GM19455 (cell line): Measurements from ENCODE around the gene CERS3.

Experiments
- ATAC-seq: cut with Tn5 transposase; IDR thresholded peaks from one replicate; pipeline ENCODE4 v1.9.1; 2021; ENCODE audit not compliant: unreplicated experiment

Gene CERS3

DNA sequence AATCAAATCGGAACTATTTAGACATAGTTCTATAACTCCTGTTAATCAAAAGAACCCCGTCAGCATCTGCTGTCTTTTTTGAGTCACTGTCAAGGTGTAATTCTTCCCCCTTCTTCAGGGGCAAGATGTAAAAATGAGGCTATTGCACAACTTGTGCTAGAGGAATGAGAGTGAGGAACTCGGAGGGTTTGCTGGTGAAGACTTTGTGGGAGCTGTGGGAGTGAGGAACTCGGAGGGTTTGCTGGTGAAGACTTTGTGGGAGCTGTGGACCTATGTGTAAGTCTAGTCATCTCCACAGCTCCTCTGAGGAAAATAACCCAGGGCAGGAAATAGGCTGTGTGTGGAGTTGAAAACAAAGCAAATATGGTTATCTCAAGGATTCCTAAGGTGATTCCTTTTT, 2.5 kb upstream of the CERS3 start:
- no peak for ATAC-seq

- no peak for ATAC-seq
Measured at GRCh38 chr15:100529556-100529955, 806 bp upstream of the CERS3 start.

DNA sequence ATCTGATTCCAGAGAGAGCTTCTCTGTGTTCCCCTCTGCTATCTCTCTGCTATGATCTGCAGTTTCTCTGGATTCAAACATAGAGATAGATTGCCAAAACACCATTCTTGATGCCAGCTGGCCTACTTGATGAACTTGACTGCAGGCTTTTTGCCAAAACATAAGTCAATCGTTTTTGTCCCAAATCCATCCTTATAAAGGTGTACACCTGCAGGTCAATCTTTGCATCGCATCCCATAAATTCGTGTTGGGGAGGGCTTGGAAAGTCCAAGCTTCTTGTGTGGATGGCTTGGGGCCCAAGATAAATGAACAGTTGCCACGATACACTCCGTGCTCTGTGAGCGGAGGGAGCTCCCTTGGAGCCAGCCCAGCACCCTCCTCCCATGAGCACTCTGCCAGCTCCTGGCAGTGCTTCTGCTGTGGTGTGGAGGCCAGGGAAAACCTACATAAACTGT, 2.7 kb downstream of the CERS3 start:
- no peak for ATAC-seq

DNA sequence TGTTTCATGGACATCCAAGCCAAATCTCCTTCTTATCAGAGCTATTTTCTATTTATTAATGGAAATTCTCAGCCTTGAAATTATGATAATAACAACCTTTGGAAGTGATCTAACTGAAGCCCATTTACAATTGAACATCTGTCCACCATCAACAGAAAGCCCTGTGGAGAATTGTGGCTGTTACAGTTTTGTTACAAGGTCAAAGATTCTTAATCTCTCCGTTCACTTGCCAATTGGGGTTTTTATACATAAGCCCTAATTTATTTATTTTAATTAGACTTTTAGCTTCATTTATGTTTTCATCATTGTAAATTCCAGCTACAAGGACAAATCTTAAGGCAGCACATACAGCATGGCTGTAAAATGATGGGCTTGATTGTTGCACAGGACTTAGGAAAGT, 3.3 kb downstream of the CERS3 start:
- no peak for ATAC-seq

DNA sequence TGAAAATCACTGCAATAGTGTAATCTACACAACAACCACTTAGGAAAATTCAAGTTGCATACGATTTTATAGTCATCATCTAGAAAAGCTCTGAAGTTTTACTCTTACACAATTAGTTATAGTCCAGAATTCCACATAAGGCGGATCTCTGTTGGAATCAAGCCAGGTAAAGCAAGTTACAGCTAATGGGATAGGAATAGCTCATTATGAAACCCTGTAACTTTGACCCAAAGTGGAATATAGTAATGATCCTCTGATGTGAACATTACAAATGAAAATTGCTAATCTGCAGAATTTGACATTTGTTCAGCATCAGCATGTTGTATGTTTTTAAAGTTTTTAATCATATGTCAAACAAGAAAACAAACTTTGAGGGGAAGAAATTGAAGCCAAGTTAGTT, 4.4 kb downstream of the CERS3 start:
- no peak for ATAC-seq

GRCh38 chr15:100521907-100522306, 6.8 kb downstream of the CERS3 start:
- ATAC-seq: no peak

- ATAC-seq: no peak
Measured at GRCh38 chr15:100520132-100520921, 8.4 kb downstream of the CERS3 start.

GRCh38 chr15:100517846-100518245, 10.9 kb downstream of the CERS3 start:
- ATAC-seq: no peak

DNA sequence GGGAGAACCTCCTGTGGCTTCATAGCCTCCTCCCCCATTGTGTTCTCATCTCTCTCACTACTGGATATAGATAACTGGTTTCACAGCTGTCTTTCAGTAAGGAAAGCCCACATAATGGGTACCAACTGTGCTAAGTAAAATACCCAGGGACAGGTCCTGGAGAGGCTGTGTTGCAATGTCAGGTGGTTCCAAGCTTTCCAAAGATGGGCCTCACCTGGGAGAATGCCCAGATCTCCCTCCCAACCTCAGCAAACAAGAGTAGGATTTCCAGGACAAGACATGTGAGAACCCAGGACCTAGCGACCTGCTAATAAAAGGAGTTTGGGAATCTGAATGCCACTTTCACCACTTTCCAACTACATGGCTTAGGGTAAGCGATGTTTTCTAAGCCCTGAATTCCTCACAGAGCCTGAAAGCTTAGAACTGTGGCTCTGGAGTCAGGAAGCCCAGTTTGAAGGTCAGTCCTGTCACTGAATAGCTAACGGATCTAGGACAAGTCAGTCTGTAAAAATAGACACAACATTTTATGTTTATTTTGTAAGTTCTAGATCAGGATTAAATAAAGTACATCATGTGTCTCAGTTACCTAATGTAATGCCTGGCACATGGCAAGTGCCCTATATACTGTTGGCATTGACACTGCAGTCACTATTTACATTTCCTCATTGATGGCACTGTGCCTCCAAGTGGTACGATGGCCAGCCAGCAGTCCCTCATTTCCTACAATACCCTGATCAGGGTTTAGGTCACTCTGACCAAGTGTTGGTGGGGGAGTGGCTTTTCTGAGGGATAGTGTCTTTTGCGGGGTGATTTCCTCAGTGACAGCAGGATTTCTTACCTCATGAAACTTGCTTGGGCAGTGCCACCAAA, 11.9 kb downstream of the CERS3 start:
- no peak for ATAC-seq

DNA sequence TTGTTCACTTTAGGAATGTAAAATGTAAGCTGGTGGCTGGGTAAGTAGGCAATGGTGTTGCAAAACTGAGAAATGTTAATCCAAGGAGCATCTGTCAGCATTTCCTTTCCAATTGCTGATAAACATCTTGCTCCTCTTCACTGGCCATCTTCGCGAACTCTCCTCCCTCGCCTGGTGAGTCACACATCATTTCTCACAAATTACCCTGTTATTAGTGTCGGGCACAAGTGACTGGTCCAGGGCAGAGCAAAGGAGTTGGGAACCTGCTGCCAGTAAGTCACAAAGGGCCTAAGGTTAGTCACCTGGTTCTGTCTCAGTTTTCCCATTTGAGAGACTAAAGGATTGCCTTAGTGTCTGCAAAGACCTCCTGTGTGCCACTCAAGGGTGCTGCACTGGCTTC, 13.0 kb downstream of the CERS3 start:
- no peak for ATAC-seq

GRCh38 chr15:100508641-100509300, 20.0 kb downstream of the CERS3 start:
- ATAC-seq: no peak

DNA sequence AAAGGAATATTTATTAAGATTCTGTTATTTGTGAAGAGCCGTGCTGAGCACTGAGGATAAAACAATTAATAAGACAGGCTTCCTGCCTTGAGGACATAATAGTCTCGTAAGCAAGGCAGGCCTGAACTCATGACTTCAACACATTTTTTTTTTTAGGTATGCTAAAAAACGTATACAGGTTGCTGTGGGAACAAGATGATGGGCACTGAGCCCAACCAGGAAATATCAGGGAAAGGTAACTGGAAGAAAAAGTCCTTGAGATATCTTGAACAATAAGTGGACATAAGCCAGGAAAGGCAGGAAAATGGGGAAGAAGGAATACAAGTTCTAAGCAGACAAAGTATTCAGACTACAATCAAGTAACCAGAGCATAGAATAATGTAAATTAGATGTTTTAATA, 26.1 kb downstream of the CERS3 start:
- ATAC-seq: no peak

GRCh38 chr15:100501117-100501516, 27.6 kb downstream of the CERS3 start:
- no peak for ATAC-seq

- ATAC-seq: no peak
Measured at GRCh38 chr15:100500226-100500990, 28.3 kb downstream of the CERS3 start.

- no peak for ATAC-seq
Measured at GRCh38 chr15:100495861-100496260, 32.9 kb downstream of the CERS3 start.

DNA sequence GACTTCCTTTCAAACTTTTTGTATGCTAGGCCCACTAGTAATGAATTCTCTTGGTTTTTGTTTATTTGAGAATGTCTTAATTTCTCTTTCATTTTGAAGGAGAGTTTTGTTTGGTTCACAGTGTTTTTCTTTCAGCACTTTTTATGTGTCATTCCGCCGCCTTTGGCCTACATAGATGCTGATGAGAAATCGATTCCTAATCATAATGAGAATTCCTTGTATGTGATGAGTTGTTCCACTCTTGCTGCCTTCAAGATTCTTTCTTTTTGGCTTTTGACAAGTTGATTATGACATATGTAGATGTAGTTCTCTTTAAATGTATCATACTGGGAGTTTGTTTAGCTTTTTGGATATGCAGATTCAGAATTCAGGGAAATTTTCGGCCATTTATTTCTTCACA, 35.5 kb downstream of the CERS3 start:
- no peak for ATAC-seq

- ATAC-seq: no peak
Measured at GRCh38 chr15:100484443-100484842, 44.3 kb downstream of the CERS3 start.

- ATAC-seq: no peak
Measured at GRCh38 chr15:100483370-100483769, 45.4 kb downstream of the CERS3 start.

DNA sequence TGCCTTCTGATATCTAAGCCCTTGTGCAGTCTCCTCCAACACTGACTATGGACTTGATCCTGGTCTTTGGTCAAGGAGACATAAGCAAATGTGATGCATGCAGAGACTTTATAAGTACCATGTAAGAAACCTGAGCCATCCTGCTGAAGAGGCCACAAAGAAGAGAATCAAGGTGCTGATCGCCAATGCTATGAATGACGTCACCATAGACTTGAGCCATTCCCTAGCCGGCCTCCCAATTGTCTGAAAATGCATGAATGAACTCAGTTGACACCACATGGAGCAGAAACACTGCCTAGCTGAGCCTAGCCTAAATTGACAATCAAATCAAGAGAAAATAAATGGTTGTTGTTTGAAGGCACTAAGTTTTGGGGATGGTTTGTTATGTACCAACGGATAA, 51.9 kb downstream of the CERS3 start:
- no peak for ATAC-seq

DNA sequence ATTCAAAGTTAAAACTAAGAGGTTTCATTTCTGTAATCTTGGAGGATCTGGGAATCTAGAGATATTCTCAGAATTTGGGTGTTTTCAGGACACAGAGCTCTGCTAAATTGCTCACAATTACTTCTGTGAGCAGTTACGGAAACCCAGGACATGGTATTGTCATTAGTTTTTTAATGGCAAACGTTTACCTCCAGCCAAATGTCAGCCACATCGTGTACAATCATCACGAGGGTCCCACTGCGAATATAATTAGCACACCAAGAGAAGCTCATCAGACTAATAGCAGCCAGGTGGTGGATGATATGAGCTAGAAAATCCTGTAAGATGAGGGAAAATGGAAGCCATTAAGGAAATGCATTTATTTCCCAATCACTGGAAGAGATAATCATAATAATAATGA, 56.0 kb downstream of the CERS3 start:
- ATAC-seq: no peak

DNA sequence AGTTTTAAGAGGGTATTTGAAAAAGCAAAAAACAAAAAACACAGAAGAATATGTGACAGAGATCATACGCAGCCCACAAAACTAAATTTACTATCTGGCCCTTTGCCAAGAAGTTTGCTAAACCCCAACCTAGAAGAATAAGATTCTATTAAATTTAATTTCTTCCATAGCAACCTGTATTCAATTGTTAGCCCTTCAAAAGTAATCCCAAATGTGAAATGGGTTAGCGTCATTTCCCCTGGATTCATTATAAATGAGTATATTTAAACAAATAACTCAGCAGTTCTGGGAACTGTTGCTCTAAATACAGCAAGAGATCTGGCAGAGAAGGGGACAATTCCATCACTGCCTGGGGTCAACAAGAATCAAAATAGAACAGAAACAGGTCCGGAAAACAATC, 56.8 kb downstream of the CERS3 start:
- no peak for ATAC-seq
